RWPE2 (cell line): ENCODE measurements around the gene CCDC6.

Experiments
- ATAC-seq: fragments of 200-7000 bp; cut with Tn5 transposase; 3 replicates; pipeline ENCODE4 v1.9.1; 2021; ENCODE audit warnings: low read depth
- DNase-seq: peaks from one replicate; pipeline ENCODE4 v3.0.0-alpha.2; 2020; ENCODE audit warnings: low spot score
- H3K27ac ChIP-seq: fragments of 450-650 bp; 2 replicates; pipeline ENCODE4 v1.5.1; 2017; ENCODE audit warnings: mild to moderate bottlenecking; ENCODE audit not compliant: poor library complexity, severe bottlenecking
- H3K27me3 ChIP-seq: fragments of 250-450 bp; sonication (Bioruptor Pico); 2 replicates; pipeline ENCODE4 v1.5.1; 2021; ENCODE audit warnings: mild to moderate bottlenecking, moderate library complexity; ENCODE audit not compliant: insufficient read depth, poor library complexity, severe bottlenecking
- H3K36me3 ChIP-seq: fragments of 250-450 bp; sonication (Bioruptor Pico); 2 replicates; pipeline ENCODE4 v1.5.1; 2020; ENCODE audit warnings: low read depth, mild to moderate bottlenecking, moderate library complexity
- H3K4me1 ChIP-seq: fragments of 250-450 bp; sonication (Bioruptor Pico); 2 replicates; pipeline ENCODE4 v1.5.1; 2021; ENCODE audit warnings: mild to moderate bottlenecking, moderate library complexity; ENCODE audit not compliant: insufficient read depth, poor library complexity, severe bottlenecking
- H3K4me3 ChIP-seq: fragments of 250-450 bp; sonication (Bioruptor Pico); 2 replicates; pipeline ENCODE4 v1.5.1; 2021; ENCODE audit warnings: mild to moderate bottlenecking, moderate library complexity; ENCODE audit not compliant: severe bottlenecking
- H3K9me3 ChIP-seq: fragments of 250-450 bp; sonication (Bioruptor Pico); 2 replicates; pipeline ENCODE4 v1.5.1; 2021; ENCODE audit warnings: mild to moderate bottlenecking, moderate library complexity; ENCODE audit not compliant: severe bottlenecking
- CTCF ChIP-seq: fragments of 450-650 bp; IDR thresholded peaks from one replicate; pipeline ENCODE4 v1.5.1; 2017; ENCODE audit warnings: mild to moderate bottlenecking, moderate library complexity; ENCODE audit not compliant: poor library complexity, severe bottlenecking

Gene CCDC6

GRCh38 chr10:59823111-59823510 lies 83.2 kb downstream of the CCDC6 start:
- DNase-seq (no peak), ATAC-seq (no peak)
- H3K4me1 ChIP-seq: no peaks in the 10 kb centered on the region
- H3K9me3 ChIP-seq: no peaks in the 10 kb centered on the region
- no peaks in the 10 kb centered on the region for H3K27me3 ChIP-seq
- no peak overlapping the region for H3K27ac ChIP-seq
- 0 out of 2 replicates have a peak, but pooled peaks cover 7% of the 10 kb centered on the region for H3K36me3 ChIP-seq
- no peak for TF ChIP-seq CTCF
- H3K4me3 ChIP-seq: no peak overlapping the region

- no peaks in the 10 kb centered on the region for H3K36me3 ChIP-seq
- H3K4me3 ChIP-seq: no peak overlapping the region
- no peak for TF ChIP-seq CTCF
- H3K9me3 ChIP-seq: no peaks in the 10 kb centered on the region
- ATAC-seq: no peak
- no peaks in the 10 kb centered on the region for H3K4me1 ChIP-seq
- no peak overlapping the region for H3K27ac ChIP-seq
- H3K27me3 ChIP-seq: no peaks in the 10 kb centered on the region
- DNase-seq: no peak
Measured at GRCh38 chr10:59820471-59820870, 85.9 kb downstream of the CCDC6 start.

- H3K4me1 ChIP-seq: no peaks in the 10 kb centered on the region
- H3K27ac ChIP-seq: no peak overlapping the region
- H3K9me3 ChIP-seq: no peaks in the 10 kb centered on the region
- DNase-seq (no peak), ATAC-seq (no peak)
- TF ChIP-seq CTCF: no peak
- H3K36me3 ChIP-seq: peaks cover 6% of the 10 kb centered on the region; the same call in 1 of the 2 replicates
- no peak overlapping the region for H3K4me3 ChIP-seq
- H3K27me3 ChIP-seq: no peaks in the 10 kb centered on the region
Measured at GRCh38 chr10:59819683-59820082, 86.7 kb downstream of the CCDC6 start.

GRCh38 chr10:59819265-59819664 lies 87.1 kb downstream of the CCDC6 start:
- Histone ChIP-seq H3K36me3 (peaks cover 10% of the 10 kb centered on the region), H3K4me3 (no peak overlapping the region), H3K9me3 (no peaks in the 10 kb centered on the region), H3K4me1 (no peaks in the 10 kb centered on the region), H3K27ac (no peak overlapping the region), H3K27me3 (no peaks in the 10 kb centered on the region)
- no peak for TF ChIP-seq CTCF
- ATAC-seq: no peak
- DNase-seq: no peak

- H3K4me1 ChIP-seq: no peaks in the 10 kb centered on the region
- no peak overlapping the region for H3K4me3 ChIP-seq
- no peak overlapping the region for H3K27ac ChIP-seq
- no peak for TF ChIP-seq CTCF
- no peaks in the 10 kb centered on the region for H3K27me3 ChIP-seq
- no peak for DNase-seq
- peaks cover 25% of the 10 kb centered on the region for H3K36me3 ChIP-seq
- ATAC-seq: no peak
- no peaks in the 10 kb centered on the region for H3K9me3 ChIP-seq
Measured at GRCh38 chr10:59817773-59818172, 88.6 kb downstream of the CCDC6 start.
